WTC11 (cell line): ENCODE results near the gene KIRREL3. TPM values are rescaled to one million over a fixed set of nuclear protein-coding genes. Genes with fewer than 3 reads are reported as not detected.
A peak's percentile ranks its signal among the peaks of the same experiment; 100 is the strongest.

Source experiments
- ATAC-seq: fragments of 200-7000 bp; cut with Tn5 transposase; 2 replicates; pipeline ENCODE4 v1.10.0; 2021; ENCODE audit warnings: mild to moderate bottlenecking, moderate library complexity
- CTCF ChIA-PET: fragments of 300-600 bp; sonication (Branson Sonifier 250); formaldehyde crosslinking; loops from one replicate; lab custom pipeline; 2021; ENCODE audit warnings: antibody characterized with exemption; lab: Charles Lee
- POLR2A ChIA-PET: fragments of 350-600 bp; sonication (Branson Sonifier 250); formaldehyde crosslinking; loops from one replicate; lab custom pipeline; 2021; ENCODE audit warnings: antibody characterized with exemption; lab: Charles Lee
- DNase-seq: peaks from one replicate; pipeline ENCODE4 v3.0.0; 2021; ENCODE audit warnings: low spot score
- H3K27ac Mint-ChIP-seq: 2 replicates; pipeline ENCODE4 v1.8.0; 2021; ENCODE audit warnings: mixed read lengths
- H3K27me3 Mint-ChIP-seq: 2 replicates; pipeline ENCODE4 v1.8.0; 2021; ENCODE audit warnings: low read depth, mild to moderate bottlenecking, moderate library complexity, mixed read lengths
- H3K36me3 Mint-ChIP-seq: 2 replicates; pipeline ENCODE4 v1.8.0; 2021; ENCODE audit warnings: mixed read lengths
- H3K4me1 Mint-ChIP-seq: 2 replicates; pipeline ENCODE4 v1.8.0; 2022; ENCODE audit warnings: mixed read lengths
- H3K4me3 Mint-ChIP-seq: 2 replicates; pipeline ENCODE4 v1.8.0; 2021; ENCODE audit warnings: mild to moderate bottlenecking, moderate library complexity, mixed read lengths
- H3K9me3 Mint-ChIP-seq: 2 replicates; pipeline ENCODE4 v1.8.0; 2021; ENCODE audit warnings: mixed read lengths
- ATF3 ChIP-seq: sonication (generic); formaldehyde crosslinking; conservative IDR thresholded peaks from 2 replicates; pipeline ENCODE4 v1.8.1; 2022; ENCODE audit warnings: mild to moderate bottlenecking, missing genetic modification reagents
- EMX1 ChIP-seq: fragments of 250-450 bp; sonication (Bioruptor Pico); IDR thresholded peaks from 2 replicates; pipeline ENCODE4 v1.8.0; 2021; ENCODE audit warnings: mild to moderate bottlenecking
- ESRRA ChIP-seq: sonication (generic); formaldehyde crosslinking; IDR thresholded peaks from 2 replicates; pipeline ENCODE4 v1.8.1; 2022; ENCODE audit warnings: mild to moderate bottlenecking, missing genetic modification reagents, borderline replicate concordance
- FOXP4 ChIP-seq: sonication (generic); formaldehyde crosslinking; IDR thresholded peaks from 2 replicates; pipeline ENCODE4 v1.8.0; 2022; ENCODE audit warnings: mild to moderate bottlenecking, missing genetic modification reagents
- GABPB1 ChIP-seq: sonication (generic); formaldehyde crosslinking; IDR thresholded peaks from 2 replicates; pipeline ENCODE4 v1.8.1; 2023; ENCODE audit warnings: mild to moderate bottlenecking, missing genetic modification reagents
- MYBL2 ChIP-seq: sonication (generic); formaldehyde crosslinking; IDR thresholded peaks from 2 replicates; pipeline ENCODE4 v1.8.1; 2023; ENCODE audit warnings: mild to moderate bottlenecking, moderate library complexity, missing genetic modification reagents
- NFATC4 ChIP-seq: fragments of 250-450 bp; sonication (Bioruptor Pico); IDR thresholded peaks from 2 replicates; pipeline ENCODE4 v1.9.0; 2021; ENCODE audit warnings: mild to moderate bottlenecking
- NR1H2 ChIP-seq: sonication (generic); formaldehyde crosslinking; IDR thresholded peaks from 2 replicates; pipeline ENCODE4 v1.9.0; 2021; ENCODE audit warnings: mild to moderate bottlenecking, moderate library complexity, missing genetic modification reagents
- RELA ChIP-seq: sonication (generic); formaldehyde crosslinking; IDR thresholded peaks from 2 replicates; pipeline ENCODE4 v1.8.1; 2022; ENCODE audit warnings: missing genetic modification reagents, mild to moderate bottlenecking, borderline replicate concordance
- SMAD4 ChIP-seq: sonication (generic); formaldehyde crosslinking; IDR thresholded peaks from 2 replicates; pipeline ENCODE4 v1.8.0; 2022; ENCODE audit warnings: mild to moderate bottlenecking, missing genetic modification reagents
- SP1 ChIP-seq: sonication (generic); formaldehyde crosslinking; conservative IDR thresholded peaks from 2 replicates; pipeline ENCODE4 v1.8.1; 2022; ENCODE audit warnings: missing genetic modification reagents
- STAT6 ChIP-seq: sonication (generic); formaldehyde crosslinking; conservative IDR thresholded peaks from 2 replicates; pipeline ENCODE4 v1.8.1; 2023; ENCODE audit warnings: mild to moderate bottlenecking, low read depth, missing genetic modification reagents, moderate library complexity
- TCF7 ChIP-seq: sonication (generic); formaldehyde crosslinking; IDR thresholded peaks from 2 replicates; pipeline ENCODE4 v1.8.0; 2022; ENCODE audit warnings: mild to moderate bottlenecking, low read depth, missing genetic modification reagents, moderate library complexity
- TEAD4 ChIP-seq: sonication (generic); formaldehyde crosslinking; IDR thresholded peaks from 2 replicates; pipeline ENCODE4 v1.8.0; 2022; ENCODE audit warnings: mild to moderate bottlenecking, missing genetic modification reagents
- ZNF121 ChIP-seq: sonication (generic); formaldehyde crosslinking; IDR thresholded peaks from 2 replicates; pipeline ENCODE4 v1.8.0; 2023; ENCODE audit warnings: missing genetic modification reagents
- ZNF219 ChIP-seq: sonication (generic); formaldehyde crosslinking; IDR thresholded peaks from 2 replicates; pipeline ENCODE4 v1.8.0; 2023; ENCODE audit warnings: missing genetic modification reagents, mild to moderate bottlenecking, borderline replicate concordance
- ZNF281 ChIP-seq: sonication (generic); formaldehyde crosslinking; IDR thresholded peaks from 2 replicates; pipeline ENCODE4 v1.8.0; 2023; ENCODE audit warnings: mild to moderate bottlenecking, missing genetic modification reagents
- ZNF425 ChIP-seq: fragments of 250-450 bp; sonication (Bioruptor Pico); conservative IDR thresholded peaks from 2 replicates; pipeline ENCODE4 v1.9.0; 2021; ENCODE audit warnings: mild to moderate bottlenecking
- total RNA-seq: library from RNA; stranded (reverse); gene quantifications from 3 replicates; pipeline ENCODE4 v1.2.3, GENCODE V29; 2021

Gene KIRREL3
- total RNA-seq, 1 experiment from 2014 or later: 0.59 TPM

- DNase-seq (no peak), ATAC-seq (peak; percentile 26; the same call in 1 of the 2 replicates)
- Mint-ChIP-seq H3K9me3 (peaks cover 20% of the 10 kb centered on the region), H3K27ac (no peak overlapping the region), H3K4me3 (no peak overlapping the region), H3K4me1 (peaks cover 21% of the 10 kb centered on the region), H3K27me3 (no peaks in the 10 kb centered on the region; the same call in 1 of the 2 replicates), H3K36me3 (peaks cover 15% of the 10 kb centered on the region)
- TF ChIP-seq GABPB1 (CRISPR knock-in tag): no peak
- no peak for TF ChIP-seq MYBL2 (CRISPR knock-in tag)
- no peak for TF ChIP-seq ZNF219
- CTCF ChIA-PET: interaction anchor here (1.1 to 2.6 kb wide), 3 partner anchors 107 to 250 kb away, joined by 3 to 7 read pairs (median 3); no protein-coding TSS in a partner anchor
- POLR2A ChIA-PET: no interaction called here
Measured at GRCh38 chr11:126823274-126823673, 177.3 kb downstream of the KIRREL3 start.

GRCh38 chr11:126821827-126822226, 178.7 kb downstream of the KIRREL3 start:
- H3K36me3 Mint-ChIP-seq: peaks cover 15% of the 10 kb centered on the region
- H3K4me3 Mint-ChIP-seq: no peak overlapping the region
- ATAC-seq: no peak
- peaks cover 25% of the 10 kb centered on the region for H3K4me1 Mint-ChIP-seq
- peaks cover 12% of the 10 kb centered on the region for H3K27me3 Mint-ChIP-seq
- DNase-seq: no peak
- POLR2A ChIA-PET: no interaction called here
- no peak overlapping the region for H3K27ac Mint-ChIP-seq
- no peak for TF ChIP-seq ZNF281
- TF ChIP-seq SMAD4 (CRISPR knock-in tag): no peak
- no peak for TF ChIP-seq TCF7 (CRISPR knock-in tag)
- no peak for TF ChIP-seq TEAD4
- CTCF ChIA-PET: no interaction called here
- peaks cover 20% of the 10 kb centered on the region for H3K9me3 Mint-ChIP-seq

GRCh38 chr11:126819194-126819593, 181.4 kb downstream of the KIRREL3 start:
- ChIA-PET CTCF (interaction anchor here (1.9 kb wide), 1 partner anchor 171 kb away, joined by 11 read pairs; no protein-coding TSS in a partner anchor), POLR2A (no interaction called here)
- Mint-ChIP-seq H3K27me3 (peaks cover 23% of the 10 kb centered on the region), H3K27ac (no peak overlapping the region), H3K4me3 (no peak overlapping the region), H3K4me1 (peaks cover 27% of the 10 kb centered on the region), H3K9me3 (peaks cover 9% of the 10 kb centered on the region), H3K36me3 (peaks cover 4% of the 10 kb centered on the region)
- TF ChIP-seq NFATC4 (CRISPR knock-in tag): no peak
- DNase-seq: no peak
- no peak for ATAC-seq

- Mint-ChIP-seq H3K9me3 (peaks cover 8% of the 10 kb centered on the region; the same call in 1 of the 2 replicates), H3K27ac (no peak overlapping the region), H3K27me3 (peaks cover 23% of the 10 kb centered on the region), H3K36me3 (peaks cover 3% of the 10 kb centered on the region; the same call in 1 of the 2 replicates), H3K4me1 (peaks cover 17% of the 10 kb centered on the region), H3K4me3 (no peak overlapping the region)
- ChIA-PET POLR2A (no interaction called here), CTCF (interaction anchor here (0.8 to 1.6 kb wide), 4 partner anchors 27 to 210 kb away, joined by 3 to 6 read pairs (median 4); no protein-coding TSS in a partner anchor)
- ATAC-seq: no peak
- DNase-seq: no peak
- TF ChIP-seq FOXP4 (CRISPR knock-in tag) (no peak), NR1H2 (CRISPR knock-in tag) (no peak), SP1 (CRISPR knock-in tag) (no peak), ZNF121 (no peak), ESRRA (no peak), ATF3 (CRISPR knock-in tag) (no peak), RELA (no peak), EMX1 (CRISPR knock-in tag) (no peak), STAT6 (no peak), ZNF425 (CRISPR knock-in tag) (no peak)
Measured at GRCh38 chr11:126817523-126818450, 182.8 kb downstream of the KIRREL3 start.
